Body of pancreas (tissue), 4 donors: Measurements from ENCODE around the gene ANGPTL2.

Experiments
- CTCF ChIP-seq, 7 experiments: fragments of 450-650 bp in 4 of 7; fragments of 200-600 bp in 3 of 7; sonication (generic) in 3 of 7; IDR thresholded peaks; one replicate each; pipeline ENCODE4 v1.5.1; 2016 to 2019; ENCODE audit warnings: antibody characterized with exemption in 7 of 7
- POLR2A ChIP-seq, 3 donors: fragments of 450-650 bp; IDR thresholded peaks; one replicate each; pipeline ENCODE4 v1.6.1; 2016; ENCODE audit warnings: antibody characterized with exemption in 3 of 3, mild to moderate bottlenecking in 2 of 3

GRCh38 chr9:127049044-127049443 is 73.4 kb downstream of the ANGPTL2 start:
- peak in 3 of 7 experiments; percentile 4 to 17 (median 5) for TF ChIP-seq CTCF (IDR thresholded peaks at IDR 0.05)
- TF ChIP-seq POLR2A (IDR thresholded peaks at IDR 0.05): no peak
